MCF 10A (cell line): ENCODE results near the gene GPS2. TPM values are rescaled to one million over a fixed set of nuclear protein-coding genes. Genes with fewer than 3 reads are reported as not detected.

Experiments
- BruUV-seq: library from RNA; stranded (reverse); fragments of 400-500 nt; replicated peaks from 2 replicates; lab custom pipeline; 2021; lab: Mats Ljungman, UMichigan
- CTCF ChIA-PET: fragments of 300-600 bp; sonication (Branson Sonifier 250); formaldehyde crosslinking; extraction: SDS; loops from one replicate; lab custom pipeline; 2021; ENCODE audit warnings: antibody characterized with exemption, inconsistent platforms; lab: Yijun Ruan, JAX
- POLR2A ChIA-PET: fragments of 300-600, 350-650 bp; sonication (Branson Sonifier 250); formaldehyde crosslinking; extraction: SDS; loops from one replicate; lab custom pipeline; 2020; ENCODE audit warnings: antibody characterized with exemption, inconsistent platforms; lab: Yijun Ruan, JAX
- DNase-seq: peaks from one replicate; pipeline ENCODE4 v3.0.0-alpha.2; 2018; ENCODE audit not compliant: unreplicated experiment
- H3K27ac Mint-ChIP-seq: one replicate; pipeline ENCODE4 v1.8.0; 2022; ENCODE audit warnings: mild to moderate bottlenecking, low read depth, mixed read lengths; ENCODE audit not compliant: unreplicated experiment
- H3K27me3 Mint-ChIP-seq: one replicate; pipeline ENCODE4 v1.8.0; 2022; ENCODE audit warnings: mixed read lengths; ENCODE audit not compliant: insufficient read depth, unreplicated experiment
- H3K36me3 Mint-ChIP-seq: one replicate; pipeline ENCODE4 v1.8.0; 2022; ENCODE audit warnings: mild to moderate bottlenecking, moderate library complexity, mixed read lengths; ENCODE audit not compliant: insufficient read depth, unreplicated experiment
- H3K4me1 Mint-ChIP-seq: one replicate; pipeline ENCODE4 v1.8.0; 2022; ENCODE audit warnings: mixed read lengths; ENCODE audit not compliant: insufficient read depth, unreplicated experiment
- H3K4me3 Mint-ChIP-seq: one replicate; pipeline ENCODE4 v1.8.0; 2022; ENCODE audit warnings: mild to moderate bottlenecking, moderate library complexity, mixed read lengths; ENCODE audit not compliant: unreplicated experiment
- H3K9me3 Mint-ChIP-seq: one replicate; pipeline ENCODE4 v1.8.0; 2022; ENCODE audit warnings: mixed read lengths; ENCODE audit not compliant: unreplicated experiment
- intact Hi-C: fragments of 100-400 bp; cut with micrococcal nuclease; formaldehyde crosslinking; loops from 2 replicates; pipeline ENCODE4 v1.14.1; 2022
- total RNA-seq: library from RNA; stranded (reverse); gene quantifications from 2 replicates; pipeline ENCODE4 v1.2.3, GENCODE V29; 2022
- TF ChIP-seq, protein P1 (sequence below): fragments of 200-600 bp; IDR thresholded peaks from one replicate; pipeline ENCODE4 v1.8.0; 2022; ENCODE audit warnings: antibody characterized with exemption, mild to moderate bottlenecking; ENCODE audit not compliant: unreplicated experiment

Gene GPS2
- total RNA-seq, 1 experiment from 2014 or later: 49.8 TPM

DNA sequence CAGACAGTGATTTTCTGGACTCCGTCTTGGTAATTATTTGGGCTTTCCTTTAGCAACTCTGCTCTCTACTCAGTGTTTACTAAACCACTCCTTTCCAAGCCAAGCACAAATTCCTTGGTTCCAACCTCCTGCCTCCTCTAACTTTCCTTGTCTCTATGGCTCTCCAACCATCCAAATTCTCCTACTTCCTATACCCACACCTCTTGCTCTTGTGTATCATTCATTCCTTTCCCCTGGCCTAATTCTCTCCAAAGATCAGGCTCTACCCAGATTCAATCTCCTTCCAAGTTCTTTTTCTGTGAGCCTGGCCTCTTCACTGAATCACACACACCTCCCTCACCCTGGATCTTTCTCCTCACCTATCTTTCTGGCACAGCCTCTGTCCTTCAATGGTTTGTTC lies 12.8 kb upstream of the GPS2 start:
- Mint-ChIP-seq H3K36me3 (peaks cover 35% of the 10 kb centered on the region), H3K27me3 (no peaks in the 10 kb centered on the region), H3K9me3 (no peaks in the 10 kb centered on the region), H3K27ac (peak overlapping the region; percentile 96), H3K4me1 (peaks cover 15% of the 10 kb centered on the region), H3K4me3 (peak overlapping the region; percentile 99)
- ChIA-PET POLR2A (interaction anchor here (0.6 to 3.6 kb wide), 7 partner anchors 14 to 704 kb away, joined by 3 to 54 read pairs (median 16); partner anchors contain the start of genes GPS2, KCTD11 and TMEM256), CTCF (interaction anchor here (0.5 to 0.6 kb wide), 4 partner anchors 8 to 915 kb away, joined by 3 to 4 read pairs (median 3); no protein-coding TSS in a partner anchor)
- TF ChIP-seq, protein P1, sequence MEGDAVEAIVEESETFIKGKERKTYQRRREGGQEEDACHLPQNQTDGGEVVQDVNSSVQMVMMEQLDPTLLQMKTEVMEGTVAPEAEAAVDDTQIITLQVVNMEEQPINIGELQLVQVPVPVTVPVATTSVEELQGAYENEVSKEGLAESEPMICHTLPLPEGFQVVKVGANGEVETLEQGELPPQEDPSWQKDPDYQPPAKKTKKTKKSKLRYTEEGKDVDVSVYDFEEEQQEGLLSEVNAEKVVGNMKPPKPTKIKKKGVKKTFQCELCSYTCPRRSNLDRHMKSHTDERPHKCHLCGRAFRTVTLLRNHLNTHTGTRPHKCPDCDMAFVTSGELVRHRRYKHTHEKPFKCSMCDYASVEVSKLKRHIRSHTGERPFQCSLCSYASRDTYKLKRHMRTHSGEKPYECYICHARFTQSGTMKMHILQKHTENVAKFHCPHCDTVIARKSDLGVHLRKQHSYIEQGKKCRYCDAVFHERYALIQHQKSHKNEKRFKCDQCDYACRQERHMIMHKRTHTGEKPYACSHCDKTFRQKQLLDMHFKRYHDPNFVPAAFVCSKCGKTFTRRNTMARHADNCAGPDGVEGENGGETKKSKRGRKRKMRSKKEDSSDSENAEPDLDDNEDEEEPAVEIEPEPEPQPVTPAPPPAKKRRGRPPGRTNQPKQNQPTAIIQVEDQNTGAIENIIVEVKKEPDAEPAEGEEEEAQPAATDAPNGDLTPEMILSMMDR: no peak
- intact Hi-C loops: no loop called here
- no TSS peak for BruUV-seq
- DNase-seq: no peak

DNA sequence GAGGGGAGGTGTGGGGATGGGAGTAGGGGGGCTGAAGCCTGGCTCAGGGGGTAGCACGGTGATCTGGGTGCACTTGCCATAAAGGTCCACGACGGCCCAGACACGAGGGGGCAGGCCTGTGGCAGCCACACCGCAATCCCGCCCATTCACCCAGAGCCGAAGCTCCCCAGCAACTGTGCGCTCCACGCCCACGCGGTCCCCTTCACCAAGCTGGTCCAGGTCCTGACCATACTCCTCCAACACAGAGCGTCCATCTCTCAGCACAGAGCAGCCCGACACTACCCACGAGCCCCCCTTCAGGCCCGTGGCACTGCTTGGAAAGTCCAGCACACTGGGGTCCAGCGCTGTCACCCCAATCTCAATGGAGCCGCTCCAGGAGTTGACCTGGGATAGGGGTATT lies 12.3 kb upstream of the GPS2 start:
- H3K4me1 Mint-ChIP-seq: peaks cover 15% of the 10 kb centered on the region
- H3K27ac Mint-ChIP-seq: peak overlapping the region; percentile 96

DNA sequence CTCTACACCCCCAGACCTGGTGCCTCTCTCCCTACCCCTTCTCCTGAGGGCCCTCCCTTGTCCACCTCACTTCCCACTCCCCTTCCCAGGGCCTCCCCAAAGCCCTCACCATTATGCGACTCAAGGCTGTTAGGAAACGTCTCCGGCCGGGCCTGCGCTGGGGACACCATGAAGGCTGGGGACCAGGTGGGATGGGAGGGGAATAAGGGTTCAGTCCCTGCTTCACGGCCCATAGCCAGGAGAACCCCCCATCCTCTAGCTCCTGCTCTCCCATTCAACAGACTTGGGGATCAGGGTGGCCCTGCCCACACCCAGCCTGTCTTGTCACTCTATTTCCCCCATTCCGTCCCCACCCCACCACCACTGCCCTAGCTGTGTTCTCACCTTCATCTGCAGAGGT lies 11.9 kb upstream of the GPS2 start:
- intact Hi-C loops: no loop called here
- POLR2A ChIA-PET: interaction anchor here (0.9 to 1.2 kb wide), 3 partner anchors 11 to 77 kb away, joined by 3 read pairs; partner anchors contain the start of gene TMEM256
- H3K4me1 Mint-ChIP-seq: peaks cover 15% of the 10 kb centered on the region
- TF ChIP-seq, protein P1: no peak
- CTCF ChIA-PET: interaction anchor here (0.6 to 1.5 kb wide), 3 partner anchors 10 to 234 kb away, joined by 3 to 4 read pairs (median 4); partner anchors contain the start of gene SENP3
- peaks cover 40% of the 10 kb centered on the region for H3K36me3 Mint-ChIP-seq
- no TSS peak for BruUV-seq
- H3K9me3 Mint-ChIP-seq: no peaks in the 10 kb centered on the region
- H3K4me3 Mint-ChIP-seq: no peak overlapping the region
- H3K27me3 Mint-ChIP-seq: no peaks in the 10 kb centered on the region
- DNase-seq: no peak
- no peak overlapping the region for H3K27ac Mint-ChIP-seq

More for the DNA sequence above, 12.3 kb upstream of the GPS2 start:
- Mint-ChIP-seq H3K4me3 (no peak overlapping the region), H3K27me3 (no peaks in the 10 kb centered on the region), H3K9me3 (no peaks in the 10 kb centered on the region), H3K36me3 (peaks cover 39% of the 10 kb centered on the region)
- intact Hi-C loops: no loop called here
- TF ChIP-seq, protein P1: no peak
- ChIA-PET CTCF (interaction anchor here (0.6 kb wide), 1 partner anchor 10 kb away, joined by 3 read pairs; no protein-coding TSS in a partner anchor), POLR2A (interaction anchor here (0.9 to 1.2 kb wide), 2 partner anchors 34 to 77 kb away, joined by 3 read pairs; partner anchors contain the start of gene TMEM256)
- DNase-seq: no peak
- no TSS peak for BruUV-seq

DNA sequence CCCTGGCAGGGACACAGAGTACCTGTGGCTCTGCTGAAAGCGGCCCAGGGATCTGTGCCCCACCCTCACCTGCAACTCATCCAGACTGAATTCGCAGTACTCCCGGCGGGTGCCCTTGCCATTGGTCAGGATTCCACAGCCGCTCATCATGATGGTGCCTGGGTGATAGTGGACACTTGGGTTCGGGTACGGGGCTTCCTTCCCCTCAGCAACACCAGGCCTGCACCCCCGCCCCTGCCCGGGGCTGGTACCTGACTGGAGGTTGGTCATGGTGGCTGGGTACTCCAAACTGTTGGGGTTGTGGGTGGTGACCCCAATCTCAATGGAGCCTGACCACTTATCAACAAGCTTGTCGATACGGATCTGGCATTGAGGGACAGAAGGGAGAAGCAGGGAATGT lies 11.0 kb upstream of the GPS2 start:
- POLR2A ChIA-PET: interaction anchor here (1.1 to 2.5 kb wide), 2 partner anchors 11 to 12 kb away, joined by 3 to 8 read pairs; partner anchors contain the start of gene GPS2
- Mint-ChIP-seq H3K27ac (no peak overlapping the region), H3K9me3 (no peaks in the 10 kb centered on the region), H3K27me3 (no peaks in the 10 kb centered on the region), H3K36me3 (peaks cover 48% of the 10 kb centered on the region), H3K4me3 (no peak overlapping the region), H3K4me1 (peaks cover 15% of the 10 kb centered on the region)
- intact Hi-C loops: no loop called here
- CTCF ChIA-PET: interaction anchor here (0.7 to 1.5 kb wide), 3 partner anchors 30 to 235 kb away, joined by 3 to 4 read pairs (median 4); partner anchors contain the start of gene SENP3
- no peak for DNase-seq
- BruUV-seq: no TSS peak
- TF ChIP-seq, protein P1: no peak
